Measurements from ENCODE around the gene AFAP1.
A peak's percentile ranks its signal among the peaks of the same experiment; 100 is the strongest.

AFAP1 gene

GRCh38 chr4:7912826-7913225, 26.8 kb downstream of the AFAP1 start:
- DNase-seq: no peak

DNA sequence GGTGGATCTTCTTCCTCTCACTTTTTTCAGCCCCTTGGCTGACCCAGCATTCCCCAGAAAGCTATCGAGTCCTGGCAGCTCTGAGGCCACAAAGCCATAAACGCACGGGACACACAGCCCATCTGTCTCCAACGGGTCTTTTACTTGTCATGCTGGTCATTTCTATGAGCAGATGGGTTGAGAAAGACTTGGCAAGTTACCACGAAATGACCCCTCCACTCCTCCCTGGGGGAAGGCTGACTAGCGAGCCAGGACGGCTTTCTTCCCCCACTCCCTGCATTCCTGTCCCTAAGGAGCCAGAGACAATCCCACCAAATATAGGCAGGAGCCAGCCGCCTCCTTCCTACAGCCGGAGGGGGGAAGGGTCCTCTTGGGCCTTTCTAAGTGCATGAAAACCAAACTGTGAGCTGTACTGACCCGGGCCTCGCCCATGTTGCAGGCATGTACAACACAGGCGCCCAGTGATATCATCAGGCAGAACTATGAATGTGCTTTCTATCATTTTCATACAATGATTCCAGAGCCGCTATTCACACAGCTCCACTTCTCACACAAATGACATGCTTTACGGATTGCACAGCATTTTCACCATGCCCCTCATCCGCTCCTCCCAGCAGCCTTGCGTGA, 28.6 kb downstream of the AFAP1 start:
- peak; percentile 94 to 96 for DNase-seq

DNA sequence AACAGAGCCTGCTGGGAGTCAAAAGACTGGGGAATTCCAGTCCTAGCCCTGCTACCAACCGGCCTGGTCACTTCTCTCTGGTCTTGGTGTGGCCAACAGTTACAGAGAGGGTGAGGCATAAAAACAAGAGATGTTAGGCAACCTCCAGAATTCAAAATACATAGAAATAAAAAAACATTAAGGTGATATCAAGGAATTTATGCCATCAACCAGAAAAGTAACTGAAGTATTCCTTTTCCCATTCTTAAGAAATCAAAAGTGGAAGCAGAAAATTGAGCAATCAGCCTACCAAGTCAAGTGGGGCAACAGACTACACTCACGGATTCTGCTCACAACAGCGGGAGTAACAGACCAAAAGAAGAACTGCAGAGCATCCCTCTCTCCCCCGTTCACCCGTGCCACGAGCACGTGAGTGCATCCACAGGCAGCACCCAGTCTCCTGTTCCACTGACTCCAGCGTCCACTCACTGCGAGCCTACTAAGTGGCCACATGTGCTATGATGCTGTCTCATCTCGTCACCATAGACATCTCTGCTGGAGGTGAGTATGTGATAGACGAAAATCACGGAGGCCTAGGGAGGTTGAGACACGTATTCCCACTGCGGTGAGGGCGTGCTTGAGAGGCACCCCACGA, 29.3 kb downstream of the AFAP1 start:
- DNase-seq: peak; percentile 54 to 82

DNA sequence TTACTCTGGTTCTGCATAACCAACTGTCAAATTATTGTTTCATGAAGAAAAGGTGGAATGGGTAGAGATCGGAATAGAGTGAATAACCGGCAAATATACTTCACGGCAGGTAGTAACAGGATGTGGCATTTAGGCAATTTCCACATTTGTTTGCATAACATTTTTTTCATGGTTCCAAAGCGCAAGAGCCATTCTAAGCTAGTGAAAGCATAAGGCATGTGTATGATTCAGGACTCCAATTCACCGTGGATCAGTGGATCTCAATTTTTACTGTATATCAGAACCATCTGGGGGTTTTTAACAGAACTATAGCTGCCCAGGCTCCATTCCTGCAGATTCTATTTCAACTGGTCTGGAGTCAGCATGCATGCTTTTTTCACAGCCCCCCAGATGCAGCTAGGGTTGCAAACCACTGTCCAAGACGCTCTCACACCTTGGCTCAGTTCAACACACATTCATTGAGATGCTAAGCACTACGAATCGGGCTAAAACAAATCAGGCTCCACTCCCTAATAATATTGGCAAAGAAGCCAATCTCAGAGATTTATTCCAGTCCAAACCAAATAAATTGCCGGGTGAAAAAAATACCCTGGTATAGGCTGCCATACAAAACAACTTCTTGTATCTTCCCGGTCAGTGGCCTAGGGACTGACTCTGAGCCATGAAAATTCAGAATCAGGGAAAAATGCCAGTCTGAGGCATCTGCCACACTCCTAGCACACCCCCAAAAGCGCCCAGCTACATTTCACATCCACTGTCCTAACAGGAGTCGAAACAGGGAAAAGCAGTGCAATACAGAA, 30.0 kb downstream of the AFAP1 start:
- DNase-seq: peak in 1 of 2 experiments; percentile 49

DNA sequence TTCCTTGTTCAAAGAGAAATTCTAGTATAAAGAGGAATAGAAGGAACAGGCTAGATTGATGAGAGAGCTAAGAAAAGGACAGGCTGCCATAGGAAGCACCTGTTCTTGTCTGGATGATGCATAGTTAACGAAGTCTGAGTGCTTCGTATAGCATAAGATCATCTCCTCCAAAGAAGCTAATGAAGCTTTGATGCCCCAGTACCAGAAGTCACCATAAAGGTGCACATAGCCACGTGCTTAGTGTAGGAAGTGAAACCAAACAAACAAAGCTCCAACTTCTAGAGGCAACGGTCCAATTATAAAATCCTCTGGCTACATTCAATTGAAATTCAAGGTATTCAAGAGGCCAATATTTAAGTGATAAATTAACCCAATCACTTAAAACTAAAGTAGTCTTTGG, 31.0 kb downstream of the AFAP1 start:
- peak; percentile 31 to 81 for DNase-seq

DNA sequence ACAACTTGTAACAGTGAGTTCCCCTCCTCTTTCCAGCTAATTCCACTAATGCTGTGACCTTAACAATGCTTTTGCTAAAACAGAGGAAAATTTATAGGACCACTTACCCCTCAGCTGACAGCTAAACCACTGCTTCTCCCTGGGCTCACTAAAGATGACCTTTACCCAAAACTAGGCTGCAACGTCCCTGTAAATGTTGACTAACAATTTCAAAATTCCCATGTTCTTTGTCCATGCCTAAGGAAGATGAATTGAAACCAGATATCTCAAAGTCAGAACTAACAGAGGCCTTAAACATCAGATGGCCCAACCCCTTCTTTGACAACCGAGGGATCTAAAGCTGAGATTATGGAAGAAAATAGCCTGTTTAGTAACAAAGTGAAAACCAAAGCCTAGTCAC, 32.5 kb downstream of the AFAP1 start:
- DNase-seq: peak in 1 of 2 experiments; percentile 52

DNA sequence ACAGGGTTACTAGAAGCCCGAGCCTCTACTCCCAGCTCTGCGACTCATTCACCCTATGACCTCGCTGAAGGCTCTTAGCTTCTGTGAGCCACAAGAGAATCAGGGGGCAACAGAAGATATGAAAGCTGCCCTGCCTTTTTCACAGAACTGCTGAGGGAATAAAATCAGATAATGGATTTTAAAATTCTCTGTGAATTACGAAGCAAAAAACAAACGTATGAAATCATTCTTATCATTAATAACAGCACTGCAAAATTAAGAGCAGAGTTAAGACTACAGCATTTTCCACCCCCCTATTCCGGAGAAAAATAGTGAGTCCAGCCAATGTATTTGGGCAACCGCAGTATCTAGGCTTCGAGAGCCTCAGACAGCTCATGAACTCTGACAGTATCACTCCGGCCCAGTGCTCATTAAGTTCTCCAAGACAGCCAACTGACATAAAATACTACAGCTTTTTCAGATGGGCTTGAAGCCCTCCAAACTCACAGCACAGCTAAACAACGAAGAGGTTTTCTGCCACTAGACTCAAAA, 33.4 kb downstream of the AFAP1 start:
- peak in 1 of 2 experiments; percentile 34 for DNase-seq

DNA sequence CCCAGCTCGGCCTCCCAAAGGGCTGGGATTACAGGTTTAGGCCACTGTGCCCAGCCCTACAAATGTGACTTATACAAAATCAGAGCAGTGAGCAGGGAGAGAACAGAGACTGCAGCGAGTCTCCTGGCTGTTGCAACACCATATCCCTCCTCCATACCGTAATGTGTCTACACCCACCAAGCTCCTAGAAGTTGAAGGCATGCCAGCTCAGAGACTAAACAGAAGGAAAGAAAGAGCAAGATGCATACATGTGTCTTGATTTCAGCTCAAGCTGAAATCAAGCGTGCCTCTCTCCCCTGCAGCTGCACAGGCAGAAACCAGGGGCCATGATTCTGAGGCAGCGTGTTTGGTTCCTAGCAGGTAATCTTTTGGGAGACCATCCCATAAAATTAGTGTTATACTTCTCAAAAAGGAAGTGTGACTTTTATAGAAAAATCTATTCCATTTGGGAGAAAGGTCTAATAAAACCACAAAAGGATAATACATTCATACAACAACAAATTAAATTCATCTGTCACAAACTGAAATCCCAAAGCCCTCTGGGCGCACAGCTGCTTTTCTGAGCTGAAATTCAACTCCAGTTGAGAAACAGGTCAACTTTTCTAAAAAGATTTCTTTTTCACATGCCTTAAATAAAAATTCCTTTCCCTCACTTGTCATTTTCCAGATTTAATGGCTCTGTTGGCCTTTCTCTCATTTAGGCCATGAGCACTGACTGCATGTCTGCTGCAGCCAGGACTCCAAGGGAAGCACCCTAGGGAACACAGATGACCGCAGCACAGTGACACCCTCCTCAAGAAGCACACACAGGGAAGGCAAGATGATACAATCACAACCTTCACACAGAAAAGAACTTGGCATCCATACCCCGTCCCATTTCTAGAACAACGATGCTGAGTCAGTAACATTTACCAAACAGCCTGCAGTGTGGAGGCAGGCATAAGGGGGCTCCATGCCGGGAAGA, 34.4 kb downstream of the AFAP1 start:
- DNase-seq: peak; percentile 28 to 60

DNA sequence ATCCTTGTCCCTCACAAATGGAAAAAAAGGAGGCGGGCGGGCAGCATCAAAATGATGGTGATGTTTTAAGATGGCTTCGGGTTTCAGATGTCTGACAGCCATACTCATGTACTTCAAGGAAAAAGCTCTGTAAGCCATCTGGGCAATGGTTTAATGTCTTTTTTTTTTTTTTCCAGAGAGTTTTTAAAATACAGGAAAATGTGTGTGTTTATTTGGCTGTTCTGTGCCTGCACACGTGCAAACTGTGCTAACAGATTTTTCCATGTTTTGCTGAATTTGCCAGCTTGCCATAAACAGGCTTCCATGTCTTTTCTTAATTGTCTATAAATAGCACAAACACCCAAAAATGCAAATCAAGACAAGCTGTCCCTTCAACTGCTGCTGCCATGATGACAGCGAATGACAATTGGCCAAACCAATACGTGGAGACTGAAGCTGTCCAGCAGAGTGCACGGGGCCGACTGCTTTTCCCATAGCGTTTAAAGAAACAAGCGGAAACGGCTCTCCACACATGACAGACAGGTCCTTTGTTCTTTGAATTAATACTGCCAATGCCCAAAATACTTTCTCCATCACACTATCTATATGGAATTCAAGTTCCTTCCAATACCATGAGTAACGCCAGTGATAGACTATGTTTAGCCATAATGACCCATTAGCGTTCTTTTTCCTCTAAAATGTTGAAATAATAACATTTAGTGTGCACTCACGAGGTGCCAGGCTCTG, 35.7 kb downstream of the AFAP1 start:
- DNase-seq: peak; percentile 72 to 87

DNA sequence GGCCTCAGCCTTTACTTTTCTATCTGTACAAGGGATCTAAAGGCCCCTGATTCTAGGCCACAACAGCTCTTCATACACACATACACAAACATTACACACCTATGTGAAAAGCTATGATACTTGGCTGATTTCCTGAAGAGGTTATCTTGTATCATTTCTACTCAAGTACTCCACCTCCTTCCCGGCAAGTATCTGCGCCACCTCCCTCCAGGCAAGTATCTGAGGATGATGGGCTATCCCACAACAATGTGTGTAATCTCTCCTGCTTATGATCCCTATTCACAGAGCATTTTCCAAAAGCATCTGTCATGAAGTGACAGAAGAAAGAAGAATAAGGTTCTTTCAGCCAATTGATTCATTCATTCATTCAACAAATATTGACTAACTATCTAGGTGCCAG, 36.8 kb downstream of the AFAP1 start:
- DNase-seq: peak in 1 of 2 experiments; percentile 34

GRCh38 chr4:7902101-7902553, 37.5 kb downstream of the AFAP1 start:
- peak; percentile 98 to 99 for DNase-seq

DNA sequence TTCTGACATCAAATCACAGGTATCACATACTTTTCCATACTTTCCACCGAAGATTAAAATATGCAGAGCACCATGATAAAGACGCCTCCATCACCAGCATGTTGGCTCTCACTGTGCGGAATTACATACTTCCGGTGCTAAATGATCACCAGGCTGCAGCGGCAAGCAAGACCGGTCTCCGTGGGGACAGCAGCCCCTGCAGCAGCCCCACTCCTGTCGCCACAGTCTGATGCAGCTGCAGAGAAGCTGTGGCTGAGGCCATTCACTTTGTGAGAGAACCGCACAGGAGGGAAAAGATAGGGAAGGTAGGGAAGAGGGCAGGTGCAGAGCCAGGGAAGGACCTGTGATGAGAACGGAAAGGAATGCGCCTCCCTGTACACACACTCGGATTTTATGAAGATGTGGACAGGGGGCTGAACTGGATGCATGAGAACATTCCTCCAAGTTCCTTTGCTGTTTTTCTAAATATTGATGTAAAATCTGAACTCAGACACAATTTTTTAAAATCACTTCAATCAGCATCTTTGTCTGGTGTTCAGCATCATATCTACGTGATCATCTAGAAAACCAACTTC, 38.3 kb downstream of the AFAP1 start:
- peak in 1 of 2 experiments; percentile 60 for DNase-seq

DNA sequence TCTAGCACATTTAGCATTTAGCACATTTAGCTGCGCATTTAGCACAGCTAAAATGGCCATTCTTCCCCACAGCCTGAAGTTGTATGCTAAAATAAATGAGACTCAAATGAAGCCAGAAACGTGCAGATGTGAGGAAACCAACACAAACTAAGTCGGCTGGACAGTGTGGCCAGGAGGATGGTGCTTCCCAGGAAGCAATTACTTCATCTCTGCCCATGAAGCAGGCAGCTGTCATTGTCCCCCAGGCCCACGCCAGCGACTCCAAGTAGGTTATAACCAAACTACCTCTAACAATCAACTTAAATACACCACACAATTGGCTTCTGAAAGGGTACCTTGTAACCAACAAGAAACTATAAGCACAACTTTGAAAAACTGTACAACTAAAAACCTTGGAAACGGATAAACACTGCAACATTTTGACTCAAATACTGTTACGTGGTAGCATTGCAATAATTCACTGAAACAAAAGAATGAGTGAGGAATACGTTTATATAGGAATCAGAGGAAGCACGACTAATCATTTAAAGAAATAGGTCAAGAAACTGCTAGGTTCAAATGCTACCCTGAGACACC, 39.2 kb downstream of the AFAP1 start:
- DNase-seq: peak in 1 of 2 experiments; percentile 42

- DNase-seq: peak in 1 of 2 experiments; percentile 51
Measured at GRCh38 chr4:7899184-7899869, 40.3 kb downstream of the AFAP1 start.

- DNase-seq: no peak
Measured at GRCh38 chr4:7898385-7898784, 41.3 kb downstream of the AFAP1 start.

- DNase-seq: no peak
Measured at GRCh38 chr4:7897811-7898210, 41.9 kb downstream of the AFAP1 start.

- peak; percentile 98 to 99 for DNase-seq
Measured at GRCh38 chr4:7894677-7895181, 44.9 kb downstream of the AFAP1 start.

DNA sequence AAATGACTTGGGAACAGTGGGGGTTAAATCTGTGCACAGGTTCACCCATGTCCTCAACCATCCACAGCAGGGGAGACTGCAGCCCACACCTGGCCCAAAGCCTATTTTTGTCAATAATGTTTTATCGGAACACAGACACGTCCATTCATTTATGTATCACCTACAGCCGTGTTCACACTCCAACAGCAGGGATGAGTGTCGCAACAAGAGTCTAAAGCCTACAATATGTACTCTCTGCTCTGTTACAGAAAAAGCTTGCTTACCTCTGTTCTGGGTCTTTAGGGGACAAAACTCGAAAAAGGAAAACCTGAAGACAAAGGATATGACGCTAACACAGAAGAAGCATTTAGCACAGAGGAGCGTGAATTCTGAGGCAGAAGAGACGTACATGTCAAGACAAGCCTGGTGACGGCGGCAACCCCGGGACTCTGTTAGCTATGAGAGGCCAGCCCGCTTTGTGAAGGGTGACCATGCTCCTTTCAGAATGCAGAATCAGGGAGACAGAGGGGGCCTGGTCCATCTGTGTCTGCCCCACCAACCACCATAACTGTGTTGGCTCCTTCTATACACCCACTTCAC, 45.5 kb downstream of the AFAP1 start:
- no peak for DNase-seq

DNA sequence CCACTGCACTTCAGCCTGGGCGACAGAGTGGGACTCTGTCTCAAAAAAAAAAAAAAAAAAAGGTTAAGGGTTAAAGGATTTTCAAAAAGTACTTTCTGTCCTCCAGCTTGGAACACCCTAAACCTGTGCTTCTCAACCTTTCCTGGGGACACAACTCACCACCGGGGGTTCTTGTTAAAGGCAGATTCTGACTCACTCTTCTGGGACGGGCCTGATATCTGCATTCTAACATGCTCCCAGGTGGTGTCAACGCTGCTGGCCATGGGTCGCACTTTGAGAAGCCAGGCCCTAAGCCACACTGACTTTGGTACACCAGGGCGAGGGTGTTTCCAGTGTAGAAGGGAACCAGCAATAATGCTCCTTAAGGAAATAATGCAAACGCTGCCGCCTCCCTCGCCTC, 46.1 kb downstream of the AFAP1 start:
- DNase-seq: no peak
